ENCODE measurements around the gene RAB4A.

RAB4A gene

GRCh38 chr1:229316166-229316565 lies 45.3 kb downstream of the RAB4A start:
- Histone ChIP-seq H3K27me3 (ENCODE audit: insufficient read depth, poor library complexity, severe bottlenecking) (no peaks in the 10 kb centered on the region), H3K27ac (replicated peaks) (no peak overlapping the region), H3K4me3 (replicated peaks; ENCODE audit: insufficient read depth, low read length) (no peak overlapping the region)
- no peak for DNase-seq (ENCODE audit: low read depth in 1 of 2, low spot score in 1 of 2)
- no peak for TF ChIP-seq GABPA (IDR thresholded peaks at IDR 0.05; ENCODE audit: low read depth)

- no peak overlapping the region for H3K4me3 ChIP-seq (replicated peaks; ENCODE audit: insufficient read depth, low read length)
- no peak for DNase-seq (ENCODE audit: low read depth in 1 of 2, low spot score in 1 of 2)
- H3K27ac ChIP-seq (replicated peaks), result no peak overlapping the region
- no peaks in the 10 kb centered on the region for H3K27me3 ChIP-seq (ENCODE audit: insufficient read depth, poor library complexity, severe bottlenecking)
- no peak for TF ChIP-seq SPI1 (IDR thresholded peaks at IDR 0.05; ENCODE audit: borderline replicate concordance, low read depth)
- no peak for TF ChIP-seq POLR2AphosphoS5 (IDR thresholded peaks at IDR 0.05; ENCODE audit: low read depth)
- no peak for TF ChIP-seq GABPA (IDR thresholded peaks at IDR 0.05; ENCODE audit: low read depth)
- TF ChIP-seq REST (IDR thresholded peaks at IDR 0.05; ENCODE audit: insufficient replicate concordance, low read depth), result no peak
- no peak for TF ChIP-seq CTCF (IDR thresholded peaks at IDR 0.05; ENCODE audit: insufficient read depth, low read length)
Measured at GRCh38 chr1:229318056-229318455, 47.1 kb downstream of the RAB4A start.

GRCh38 chr1:229319487-229319886 lies 48.6 kb downstream of the RAB4A start:
- Histone ChIP-seq H3K27me3 (ENCODE audit: insufficient read depth, poor library complexity, severe bottlenecking) (no peaks in the 10 kb centered on the region), H3K27ac (replicated peaks) (no peak overlapping the region), H3K4me3 (replicated peaks; ENCODE audit: insufficient read depth, low read length) (no peak overlapping the region)
- no peak for DNase-seq (ENCODE audit: low read depth in 1 of 2, low spot score in 1 of 2)
- TF ChIP-seq GABPA (IDR thresholded peaks at IDR 0.05; ENCODE audit: low read depth), result no peak

GRCh38 chr1:229323201-229323600 lies 52.3 kb downstream of the RAB4A start:
- Histone ChIP-seq H3K27ac (replicated peaks) (no peak overlapping the region), H3K27me3 (ENCODE audit: insufficient read depth, poor library complexity, severe bottlenecking) (no peaks in the 10 kb centered on the region), H3K4me3 (replicated peaks; ENCODE audit: insufficient read depth, low read length) (no peak overlapping the region)
- no peak for DNase-seq (ENCODE audit: low read depth in 1 of 2, low spot score in 1 of 2)
- no peak for TF ChIP-seq REST (IDR thresholded peaks at IDR 0.05; ENCODE audit: insufficient replicate concordance, low read depth)
- no peak for TF ChIP-seq POLR2AphosphoS5 (IDR thresholded peaks at IDR 0.05; ENCODE audit: low read depth)
- TF ChIP-seq CTCF (IDR thresholded peaks at IDR 0.05; ENCODE audit: insufficient read depth, low read length), result no peak
- TF ChIP-seq SPI1 (IDR thresholded peaks at IDR 0.05; ENCODE audit: borderline replicate concordance, low read depth), result no peak
- TF ChIP-seq GABPA (IDR thresholded peaks at IDR 0.05; ENCODE audit: low read depth), result no peak

- no peaks in the 10 kb centered on the region for H3K27me3 ChIP-seq (ENCODE audit: insufficient read depth, poor library complexity, severe bottlenecking)
- H3K27ac ChIP-seq (replicated peaks), result no peak overlapping the region
- H3K4me3 ChIP-seq (replicated peaks; ENCODE audit: insufficient read depth, low read length), result no peak overlapping the region
- no peak for DNase-seq (ENCODE audit: low read depth in 1 of 2, low spot score in 1 of 2)
- TF ChIP-seq REST (IDR thresholded peaks at IDR 0.05; ENCODE audit: insufficient replicate concordance, low read depth), result no peak
Measured at GRCh38 chr1:229323885-229324553, 53.1 kb downstream of the RAB4A start.
